Stimulated activated CD4-positive, alpha-beta T cell treated with anti-CD3 and anti-CD28 coated beads, TNF-alpha, amount 100 ng/mL, for 1 hour (primary cell): ENCODE results near the gene SLC39A9.
"Not testable (repeated sequence)": the region's sequence is repeated elsewhere in the genome, so short reads cannot be mapped to it uniquely, and the experiment has no call there.

Experiments used
- DNase-seq, 3 donors: peaks; one replicate each; pipeline ENCODE4 v3.0.0-alpha.2; 2020; ENCODE audit warnings: low read depth in 3 of 3, low spot score in 1 of 3

SLC39A9 gene

DNA sequence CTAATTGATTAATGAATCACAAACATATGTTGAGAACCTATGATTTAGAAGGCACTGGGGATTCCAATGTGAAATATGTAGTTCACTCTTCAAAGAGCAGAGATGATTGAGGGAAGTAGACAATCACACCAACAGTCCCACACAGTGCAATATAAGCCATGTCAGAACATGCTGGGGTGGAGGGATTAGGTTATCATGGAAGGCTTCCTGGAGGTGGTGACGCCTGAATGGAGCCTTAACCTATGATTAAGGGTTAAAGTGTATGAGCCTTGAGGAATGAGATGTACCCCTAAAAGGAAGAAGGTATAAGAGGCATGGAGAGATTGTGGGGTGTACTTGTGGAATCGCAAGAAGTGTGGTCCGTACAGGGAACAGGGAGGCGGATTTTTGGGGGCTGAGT lies 31.7 kb upstream of the SLC39A9 start:
- no peak for DNase-seq

DNA sequence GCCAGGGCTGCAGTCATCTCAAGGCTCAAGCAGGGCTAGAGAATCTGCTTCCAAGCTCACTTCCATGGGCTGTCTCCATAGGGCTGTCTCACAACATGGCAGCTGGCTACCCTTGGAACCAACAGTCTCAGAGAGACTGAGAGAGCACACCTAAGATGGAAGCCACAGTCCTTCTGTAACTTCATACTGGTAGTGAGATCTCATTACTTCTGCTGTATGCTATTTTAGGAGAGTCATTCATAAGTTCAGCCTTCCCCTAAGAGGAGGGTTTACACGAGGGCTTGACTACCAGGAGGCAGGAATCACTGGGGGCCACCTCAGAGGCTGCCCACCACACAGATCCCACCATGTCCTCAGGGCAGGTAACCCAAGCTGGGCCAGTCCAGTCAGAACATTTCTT lies 30.1 kb upstream of the SLC39A9 start:
- no peak for DNase-seq

- no peak for DNase-seq
Measured at GRCh38 chr14:69370061-69370460, 28.4 kb upstream of the SLC39A9 start.

GRCh38 chr14:69372146-69372545 lies 26.3 kb upstream of the SLC39A9 start:
- DNase-seq, result no peak

DNA sequence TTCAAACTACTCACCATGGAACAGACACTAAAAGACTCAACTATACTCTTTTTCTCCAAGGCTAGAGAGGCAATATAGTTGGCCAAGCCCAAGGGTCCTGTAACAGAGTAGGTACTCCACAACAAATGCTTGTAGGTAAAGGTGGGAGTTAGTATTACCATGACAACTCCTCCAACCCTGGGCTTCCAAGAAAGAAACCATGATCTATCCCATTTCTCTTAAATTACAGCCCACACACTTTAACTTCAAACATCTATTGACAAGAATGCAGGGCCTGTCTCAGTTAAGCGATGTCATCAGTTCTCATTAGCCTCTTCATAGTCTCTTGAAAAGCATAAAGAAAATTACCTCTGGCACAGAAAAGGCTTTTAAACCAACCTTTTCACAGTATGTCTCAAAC lies 25.4 kb upstream of the SLC39A9 start:
- no peak for DNase-seq

DNA sequence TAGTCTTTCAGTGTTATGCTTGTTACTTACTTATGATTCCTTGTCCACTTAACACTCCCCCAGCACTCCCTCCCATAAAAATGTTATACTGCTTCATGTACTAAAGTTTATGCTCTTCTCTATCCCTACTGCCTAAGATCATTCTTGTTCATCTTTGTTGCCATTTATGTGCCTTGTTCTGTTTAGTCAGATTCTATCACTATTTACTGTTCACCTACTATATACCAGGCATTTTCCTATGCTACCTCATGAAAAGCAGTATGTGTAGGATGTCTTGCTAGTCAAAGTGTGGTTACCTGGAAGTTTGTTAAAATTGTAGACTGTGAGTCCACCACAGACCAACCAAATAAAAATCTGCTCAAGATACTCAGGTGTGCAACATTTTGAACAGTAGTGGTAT lies 24.3 kb upstream of the SLC39A9 start:
- no peak for DNase-seq

- no peak for DNase-seq
Measured at GRCh38 chr14:69375182-69375581, 23.3 kb upstream of the SLC39A9 start.

DNA sequence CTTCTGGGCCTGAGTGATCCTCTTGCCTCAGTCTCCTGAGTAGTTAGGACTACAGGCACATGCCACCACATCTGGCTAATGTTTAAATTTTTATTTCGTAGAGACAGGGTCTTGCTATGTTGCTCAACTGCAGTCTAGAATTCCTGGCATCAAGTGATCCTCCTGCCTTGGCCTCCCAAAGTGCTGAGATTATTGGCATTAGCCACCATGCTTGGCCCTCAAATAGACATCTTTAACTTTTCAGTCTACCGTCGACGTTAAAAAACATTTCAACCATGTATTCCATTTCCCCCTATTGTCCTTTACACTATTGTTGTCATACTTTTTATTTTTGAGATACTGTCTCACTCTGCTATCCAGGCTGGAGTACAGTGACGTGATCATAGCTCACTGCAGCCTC lies 22.8 kb upstream of the SLC39A9 start:
- no peak for DNase-seq

- DNase-seq, result no peak
Measured at GRCh38 chr14:69376439-69376838, 22.1 kb upstream of the SLC39A9 start.

GRCh38 chr14:69378274-69378673 lies 20.2 kb upstream of the SLC39A9 start:
- no peak for DNase-seq

DNA sequence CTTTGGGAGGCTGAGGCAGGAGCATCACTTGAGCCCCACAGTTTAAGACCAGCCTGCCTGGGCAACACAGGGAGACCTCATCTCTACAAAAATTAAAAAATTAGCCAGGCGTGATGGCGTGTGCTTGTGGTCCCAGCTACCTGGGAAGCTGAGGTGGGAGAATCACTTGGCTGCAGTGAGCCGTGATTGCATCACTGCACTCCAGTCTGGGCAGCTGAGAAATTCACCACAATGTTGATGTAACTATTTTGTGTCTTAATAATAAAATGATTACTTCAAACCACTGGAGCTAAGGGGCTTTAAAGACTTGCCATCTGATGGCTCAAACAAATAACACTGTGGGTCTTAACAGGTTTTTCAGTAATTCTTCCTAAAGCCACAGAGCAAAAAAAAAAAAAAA lies 11.2 kb upstream of the SLC39A9 start:
- DNase-seq, result no peak

GRCh38 chr14:69391400-69391799 lies 7.1 kb upstream of the SLC39A9 start:
- not testable (repeated sequence) for DNase-seq

GRCh38 chr14:69392481-69392880 lies 6.0 kb upstream of the SLC39A9 start:
- no peak for DNase-seq

DNA sequence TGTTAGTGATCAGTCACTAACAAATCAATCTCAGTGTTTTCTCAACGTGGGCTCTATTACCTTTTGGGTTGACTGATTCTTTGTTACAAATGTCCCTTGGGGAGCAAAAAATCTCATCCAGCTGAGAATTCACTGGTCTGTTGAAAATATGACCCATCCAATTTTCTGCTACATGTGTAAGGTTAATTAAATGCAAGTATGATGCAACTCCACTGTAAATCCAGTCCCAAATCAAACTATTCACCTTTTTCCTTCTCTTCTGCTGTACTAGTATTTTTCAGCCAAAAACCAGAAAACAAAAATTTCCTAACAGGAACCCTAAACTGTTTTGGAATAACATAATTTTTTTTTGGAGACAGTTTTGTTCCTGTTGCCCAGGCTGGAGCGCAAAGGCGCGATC lies 2.6 kb upstream of the SLC39A9 start:
- DNase-seq, result no peak

GRCh38 chr14:69398818-69399210 lies 322 bp downstream of the SLC39A9 start:
- DNase-seq, result peak in 1 of 3 donors; percentile 1

- no peak for DNase-seq
Measured at GRCh38 chr14:69399750-69400149, 1.3 kb downstream of the SLC39A9 start.

GRCh38 chr14:69400154-69400553 lies 1.7 kb downstream of the SLC39A9 start:
- DNase-seq, result no peak

DNA sequence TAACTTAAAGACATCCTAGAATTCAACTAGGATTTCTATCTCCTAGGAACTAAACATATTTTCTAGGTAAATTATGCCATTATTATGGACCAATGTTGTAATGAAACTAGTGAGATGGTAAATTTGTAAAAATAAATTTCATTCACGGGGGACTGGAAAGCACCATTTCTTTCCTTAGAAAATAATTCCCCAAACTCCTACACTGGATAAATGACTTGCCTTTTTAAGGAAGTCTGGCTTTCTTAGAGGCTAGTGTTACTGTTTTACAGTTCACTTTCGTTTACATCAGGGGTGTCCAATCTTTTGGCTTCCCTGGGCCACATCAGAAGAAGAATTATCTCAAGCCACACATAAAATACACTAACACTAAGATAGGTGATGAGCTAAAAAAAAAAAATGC lies 3.3 kb downstream of the SLC39A9 start:
- DNase-seq, result no peak

DNA sequence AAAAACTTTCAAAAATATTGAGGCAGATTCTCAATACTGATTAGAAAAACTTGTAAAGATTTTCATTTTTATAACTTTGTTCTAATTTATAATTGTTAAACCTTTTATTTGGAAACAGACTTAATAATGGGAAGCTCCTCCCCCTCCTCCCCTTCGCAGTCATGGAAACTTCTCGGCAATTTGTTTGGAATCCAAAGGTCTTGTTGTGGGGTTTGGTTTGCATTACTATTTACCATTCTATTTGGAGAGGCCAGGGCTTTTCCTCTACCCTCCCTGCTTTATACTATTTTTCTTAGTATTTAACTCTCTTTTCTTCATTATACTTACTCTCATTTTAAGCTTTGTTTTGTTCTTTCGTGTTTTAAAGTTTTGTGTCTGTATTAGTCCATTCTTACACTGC lies 6.0 kb downstream of the SLC39A9 start:
- no peak for DNase-seq

- DNase-seq, result no peak
Measured at GRCh38 chr14:69404883-69405282, 6.4 kb downstream of the SLC39A9 start.

- no peak for DNase-seq
Measured at GRCh38 chr14:69405762-69406161, 7.3 kb downstream of the SLC39A9 start.

- no peak for DNase-seq
Measured at GRCh38 chr14:69408331-69408960, 10.0 kb downstream of the SLC39A9 start.

- no peak for DNase-seq
Measured at GRCh38 chr14:69413483-69413882, 15.0 kb downstream of the SLC39A9 start.

GRCh38 chr14:69416087-69416486 lies 17.6 kb downstream of the SLC39A9 start:
- DNase-seq, result not testable (repeated sequence)
